GM19328 (cell line): Measurements from ENCODE around the gene GTF3C2.
A peak's percentile ranks its signal among the peaks of the same experiment; 100 is the strongest.
"Not testable (repeated sequence)": the region's sequence is repeated elsewhere in the genome, so short reads cannot be mapped to it uniquely, and the experiment has no call there.

Experiments
- ATAC-seq: cut with Tn5 transposase; IDR thresholded peaks from one replicate; pipeline ENCODE4 v1.9.1; 2021; ENCODE audit warnings: mild to moderate bottlenecking, moderate library complexity; ENCODE audit not compliant: unreplicated experiment

The GTF3C2 gene

GRCh38 chr2:27323596-27324285 is 32.8 kb downstream of the GTF3C2 start:
- no peak for ATAC-seq

DNA sequence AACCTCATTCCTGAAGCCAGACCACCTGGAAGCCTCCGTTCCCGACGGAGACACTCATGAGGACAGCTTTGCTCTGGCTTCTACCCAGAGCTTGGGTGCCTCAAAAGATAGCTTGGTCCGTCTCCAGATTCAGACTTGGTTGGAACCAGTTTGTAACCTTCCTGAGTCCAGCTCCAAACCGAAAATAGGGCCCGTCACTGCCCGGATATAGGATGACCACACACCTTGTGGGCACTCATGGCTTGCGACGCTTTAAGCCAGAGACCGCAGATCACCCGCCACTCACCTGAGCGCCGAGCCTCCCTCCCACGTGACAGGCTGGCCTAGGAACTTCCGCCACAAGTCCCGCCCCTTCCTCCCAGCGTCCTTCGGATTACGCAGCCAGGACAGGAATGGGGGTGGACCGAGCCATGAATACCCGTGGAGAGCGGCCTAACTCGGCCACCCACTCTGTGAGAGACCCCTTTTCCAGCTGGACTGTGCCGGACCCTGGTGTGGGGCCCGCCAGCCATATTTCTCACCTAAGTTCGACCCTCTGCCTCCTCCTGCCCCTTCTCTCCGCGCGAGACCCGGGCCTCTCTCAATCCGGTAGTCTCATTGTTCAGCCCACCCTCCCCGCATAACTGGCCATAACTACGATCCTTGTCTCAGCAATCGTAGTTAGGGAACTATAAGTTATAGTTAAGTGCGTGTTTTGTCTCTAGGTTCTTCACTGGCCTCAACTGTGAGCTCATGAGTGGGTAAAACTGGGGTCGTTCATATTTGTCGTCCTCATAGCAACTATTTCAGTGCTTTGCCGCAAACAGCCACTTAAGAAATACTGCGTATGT is 33.6 kb downstream of the GTF3C2 start, which contains the start of gene MPV17:
MPV17 (minus strand) TSS at position 332 of the 830 bp plus-strand sequence. CDS start 580 bp downstream, outside the sequence.
- ATAC-seq: peak; percentile 79

GRCh38 chr2:27322301-27322765 is 34.2 kb downstream of the GTF3C2 start:
- no peak for ATAC-seq

DNA sequence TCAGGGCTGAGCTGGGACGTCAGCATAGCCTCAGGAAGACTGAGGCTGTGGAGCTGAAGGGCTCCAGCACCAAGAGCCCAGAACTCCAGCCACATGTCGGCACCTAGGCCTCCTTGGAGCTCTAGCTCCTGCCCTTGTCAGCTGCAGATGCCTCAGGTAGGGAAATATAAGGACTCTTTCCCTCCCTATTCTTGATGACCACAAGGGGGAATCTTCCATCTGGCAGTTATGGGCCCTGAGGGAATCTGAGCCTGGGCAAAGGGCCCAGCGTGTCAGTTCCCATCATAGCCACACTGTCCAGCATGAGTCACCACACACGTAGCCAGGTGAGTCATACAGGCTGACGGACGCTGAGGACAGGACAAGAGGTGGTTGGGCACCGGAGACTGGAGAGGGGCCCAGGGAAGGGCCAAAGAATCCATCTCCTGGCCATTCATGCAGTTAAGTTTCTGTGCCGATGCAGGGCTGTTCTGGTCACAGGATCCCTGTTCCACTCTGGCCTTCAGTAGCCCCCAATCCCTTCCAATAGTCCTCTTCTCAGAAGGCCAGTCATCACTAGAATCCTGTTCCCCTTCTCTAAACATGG is 35.5 kb downstream of the GTF3C2 start:
- ATAC-seq: no peak

- not testable (repeated sequence) for ATAC-seq
These were observed 36.7 kb downstream of the GTF3C2 start for GRCh38 chr2:27319839-27320238.

DNA sequence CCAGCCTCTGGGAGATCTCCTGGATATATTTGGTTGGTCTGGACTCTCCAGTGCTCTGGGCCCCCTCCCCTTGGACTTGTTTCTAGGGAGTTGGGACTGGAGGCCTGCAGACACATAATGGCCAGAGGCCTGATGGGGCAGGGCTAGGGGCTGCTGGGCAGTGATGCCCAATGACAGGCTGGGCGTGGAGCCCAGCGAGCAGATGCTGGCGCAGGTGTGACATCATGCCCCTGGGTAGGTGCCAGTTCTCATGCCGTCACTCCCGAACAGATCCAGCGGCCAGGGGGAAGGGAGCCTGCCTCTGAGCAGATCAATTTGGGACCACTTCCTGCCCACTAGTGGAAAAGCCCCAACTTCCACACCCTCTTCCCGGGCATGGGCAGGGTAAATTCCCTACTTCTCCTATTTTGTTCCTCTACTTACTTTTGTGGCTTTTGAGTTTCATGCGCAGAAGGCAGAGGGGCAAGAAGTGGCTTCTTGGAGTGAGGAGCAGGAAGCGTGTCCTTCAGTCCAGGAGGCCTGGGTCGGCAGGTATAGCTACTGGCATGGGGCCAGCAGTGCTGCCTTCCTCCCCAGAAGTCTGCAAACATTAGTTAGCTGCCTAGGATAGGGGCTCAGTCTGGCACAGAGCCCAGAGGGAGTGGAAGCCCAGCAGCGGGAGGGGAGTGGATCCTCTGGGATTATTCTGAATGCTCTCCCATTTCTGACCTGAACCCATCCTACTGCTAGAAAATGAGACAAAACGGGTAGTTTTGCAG is 39.7 kb downstream of the GTF3C2 start:
- ATAC-seq: no peak

DNA sequence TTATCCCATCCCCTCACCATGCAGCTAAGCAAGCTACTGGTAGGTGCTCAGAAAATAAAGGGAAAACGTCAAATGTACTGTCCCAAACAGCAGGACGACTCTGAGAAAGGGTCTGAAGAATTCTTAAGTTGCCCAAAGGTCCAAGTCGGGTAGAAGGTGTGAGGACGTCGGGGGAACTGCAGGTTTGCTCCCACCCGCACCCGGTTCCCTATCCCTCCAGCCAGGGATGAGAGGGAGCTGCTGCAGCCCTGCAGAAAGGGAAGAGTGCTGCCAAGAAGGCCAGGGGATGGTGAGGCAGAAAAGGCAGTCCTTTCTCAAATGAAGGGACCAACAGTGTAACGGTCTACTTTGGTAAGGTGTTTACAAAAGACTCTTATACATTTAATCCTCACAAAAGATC is 41.4 kb downstream of the GTF3C2 start:
- no peak for ATAC-seq

DNA sequence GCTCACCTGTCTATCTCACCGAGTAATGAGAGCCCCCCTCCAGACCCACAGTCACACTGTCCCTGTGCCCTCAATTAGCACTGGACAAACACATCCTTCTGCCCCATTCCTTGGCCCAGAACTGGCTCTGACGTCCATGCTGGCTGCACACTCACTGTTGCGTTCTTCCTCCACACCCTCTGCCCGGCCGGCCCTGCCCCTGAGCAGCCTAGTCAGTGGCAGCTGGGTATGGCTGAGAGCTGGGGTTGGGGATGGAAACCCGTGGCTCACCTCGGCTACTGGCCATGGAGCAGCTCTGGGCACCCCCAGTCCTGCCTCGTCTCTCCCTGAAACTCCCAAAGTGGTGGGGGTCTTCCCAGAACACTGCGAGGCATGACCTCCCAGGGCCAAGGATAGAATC is 41.9 kb downstream of the GTF3C2 start:
- ATAC-seq: no peak

DNA sequence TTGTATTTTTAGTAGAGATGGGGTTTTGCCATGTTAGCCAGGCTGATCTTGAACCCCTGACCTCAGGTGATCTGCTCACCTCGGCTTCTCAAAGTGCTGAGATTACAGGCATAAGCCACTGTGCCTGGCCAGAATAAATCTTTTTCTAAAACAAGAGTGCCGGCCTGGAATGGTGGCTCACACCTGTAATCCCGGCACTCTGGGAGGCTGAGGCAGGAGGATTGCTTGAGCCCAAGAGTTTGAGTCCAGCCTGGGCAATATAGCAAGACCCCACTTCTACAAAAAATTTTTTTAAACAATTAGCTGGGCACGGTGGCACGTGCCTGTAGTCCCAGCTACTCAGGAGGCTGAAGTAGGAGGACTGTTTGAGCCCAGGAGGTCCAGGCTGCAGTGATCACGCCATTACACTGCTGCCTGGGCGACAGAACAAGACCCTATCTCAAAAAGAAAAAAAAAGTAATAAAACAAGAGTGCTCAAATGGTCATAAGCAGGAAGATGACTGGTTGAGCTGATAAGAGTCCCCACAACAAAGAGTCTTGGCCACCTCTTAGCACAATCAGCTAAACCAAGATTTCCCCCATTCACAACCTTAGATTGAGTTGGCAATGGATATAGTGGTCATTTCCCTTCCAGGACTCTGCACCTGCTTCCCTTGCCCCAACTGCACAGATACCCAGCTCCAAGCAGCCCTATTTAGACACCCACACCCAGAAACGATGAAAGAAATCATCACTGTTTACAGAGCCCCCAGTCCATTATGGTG is 42.5 kb downstream of the GTF3C2 start:
- no peak for ATAC-seq

GRCh38 chr2:27312152-27312551 is 44.4 kb downstream of the GTF3C2 start:
- no peak for ATAC-seq

- no peak for ATAC-seq
These were observed 46.9 kb downstream of the GTF3C2 start for GRCh38 chr2:27309651-27310050.

DNA sequence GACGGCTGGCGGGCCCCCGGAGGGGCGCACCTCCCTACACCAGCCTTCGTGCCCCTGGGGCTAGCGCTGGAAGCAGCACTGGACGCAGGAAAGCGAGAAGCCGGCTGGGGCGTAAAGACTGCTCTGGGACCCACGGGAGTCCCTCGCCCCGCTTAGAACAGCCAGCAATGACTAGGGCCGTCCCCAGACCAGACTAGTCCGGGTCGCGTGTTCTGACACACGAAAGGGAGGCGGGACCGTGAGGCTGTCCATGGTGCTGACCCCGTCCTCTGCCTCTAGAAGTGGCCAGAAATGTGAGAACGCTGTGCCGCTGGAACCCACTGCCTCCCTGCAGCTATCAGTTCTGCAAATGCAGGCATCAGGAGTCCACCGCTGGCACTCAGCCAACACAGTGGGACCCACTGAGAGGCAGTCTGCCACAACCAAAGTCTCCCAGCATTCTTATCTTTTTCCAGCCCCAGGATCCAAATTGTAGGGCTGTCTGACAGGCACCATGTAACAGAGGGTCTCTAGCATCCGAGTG is 48.1 kb downstream of the GTF3C2 start, which contains the start of gene UCN:
UCN (minus strand) TSS at position 87 of the 523 bp plus-strand sequence. CDS start 550 bp downstream, outside the sequence.
- ATAC-seq: no peak

DNA sequence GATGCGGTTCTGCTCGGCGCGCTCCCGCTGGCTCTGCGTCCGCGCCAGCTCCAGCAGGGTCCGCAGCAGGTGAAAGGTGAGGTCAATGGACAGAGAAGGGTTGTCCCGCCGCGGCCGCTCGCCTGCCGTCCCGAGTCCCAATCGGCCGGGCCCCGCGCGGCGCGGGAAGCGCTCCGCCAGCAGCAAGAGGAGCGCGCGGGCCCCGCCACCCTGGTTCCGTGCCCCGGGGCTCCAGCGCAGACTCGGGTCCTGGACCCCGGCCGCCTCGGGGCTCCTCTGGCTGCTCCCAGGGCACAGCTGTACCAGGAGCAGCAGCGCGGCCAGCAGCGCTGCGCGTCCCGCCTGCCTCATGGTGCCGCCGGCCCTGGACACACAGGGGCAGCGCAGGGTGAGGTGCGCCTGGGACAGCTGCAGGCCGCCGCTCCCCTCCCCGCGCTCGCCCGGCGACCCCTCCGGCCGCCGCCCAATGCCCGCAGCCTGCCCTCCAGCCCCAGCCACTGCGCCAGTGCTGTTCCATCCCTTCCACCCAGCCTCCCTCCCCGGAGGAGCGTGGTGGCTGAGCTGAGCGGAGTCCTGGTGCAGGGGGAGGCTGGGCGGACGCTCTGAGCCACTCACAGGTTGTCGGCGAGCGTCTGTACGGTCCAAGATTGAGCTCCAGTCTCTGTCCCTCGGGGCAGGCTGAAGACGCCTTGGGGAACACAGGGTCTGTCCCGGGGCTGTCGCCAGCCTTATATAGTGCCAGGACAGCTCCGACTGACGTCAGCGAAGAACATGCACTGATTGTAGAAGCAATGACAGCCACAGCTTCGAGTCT is 48.8 kb downstream of the GTF3C2 start:
- ATAC-seq: no peak

DNA sequence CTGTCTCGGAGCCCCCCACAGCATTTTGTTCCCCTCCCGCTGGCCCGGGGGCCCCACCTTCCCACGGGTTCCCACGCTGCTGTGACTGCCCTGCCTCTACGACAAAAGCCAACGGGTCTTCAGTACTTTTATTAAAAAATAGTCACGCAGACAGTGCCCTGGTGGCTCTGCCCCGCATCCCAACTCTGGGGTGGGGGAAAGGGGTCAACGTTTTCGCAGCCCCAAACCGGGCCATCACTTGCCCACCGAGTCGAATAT is 49.3 kb downstream of the GTF3C2 start:
- no peak for ATAC-seq

DNA sequence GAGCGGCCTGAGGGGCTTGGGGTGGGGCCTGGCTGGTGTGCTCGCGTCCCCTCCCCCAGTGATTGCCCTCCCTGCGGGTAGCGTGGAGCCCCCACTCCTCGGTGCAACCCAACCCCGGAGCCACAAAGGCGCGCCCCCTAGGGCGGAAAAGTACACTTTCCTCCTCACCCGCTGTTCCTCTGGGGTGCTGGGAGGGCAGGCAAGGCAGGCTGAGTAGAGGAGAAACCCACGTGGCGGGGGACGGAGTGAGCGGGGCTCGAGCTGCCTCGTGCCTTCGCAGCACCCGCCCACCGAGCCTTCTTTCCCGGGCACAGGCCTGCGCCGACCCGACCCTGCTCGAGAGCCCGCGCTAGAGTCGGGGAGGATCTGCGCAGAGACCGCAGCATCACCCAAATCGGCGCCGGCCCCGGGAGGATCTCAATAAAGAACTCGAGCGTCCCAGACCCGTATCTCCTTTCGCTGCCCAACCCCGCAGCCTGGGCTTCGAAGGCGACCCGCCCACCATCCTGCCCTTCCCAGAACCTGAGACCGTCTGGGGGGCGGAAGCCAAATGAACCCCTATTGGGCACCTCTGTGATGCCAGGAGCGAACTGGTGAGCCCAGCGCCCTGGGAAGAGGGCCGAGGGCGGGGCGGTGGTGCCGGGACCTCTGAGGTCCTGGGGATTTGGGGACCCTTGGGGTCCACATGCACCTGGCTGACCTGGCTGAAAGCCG is 49.8 kb downstream of the GTF3C2 start:
- ATAC-seq: no peak

- ATAC-seq: no peak
These were observed 50.4 kb downstream of the GTF3C2 start for GRCh38 chr2:27306136-27306535.

- ATAC-seq: no peak
These were observed 51.0 kb downstream of the GTF3C2 start for GRCh38 chr2:27305516-27305915.

DNA sequence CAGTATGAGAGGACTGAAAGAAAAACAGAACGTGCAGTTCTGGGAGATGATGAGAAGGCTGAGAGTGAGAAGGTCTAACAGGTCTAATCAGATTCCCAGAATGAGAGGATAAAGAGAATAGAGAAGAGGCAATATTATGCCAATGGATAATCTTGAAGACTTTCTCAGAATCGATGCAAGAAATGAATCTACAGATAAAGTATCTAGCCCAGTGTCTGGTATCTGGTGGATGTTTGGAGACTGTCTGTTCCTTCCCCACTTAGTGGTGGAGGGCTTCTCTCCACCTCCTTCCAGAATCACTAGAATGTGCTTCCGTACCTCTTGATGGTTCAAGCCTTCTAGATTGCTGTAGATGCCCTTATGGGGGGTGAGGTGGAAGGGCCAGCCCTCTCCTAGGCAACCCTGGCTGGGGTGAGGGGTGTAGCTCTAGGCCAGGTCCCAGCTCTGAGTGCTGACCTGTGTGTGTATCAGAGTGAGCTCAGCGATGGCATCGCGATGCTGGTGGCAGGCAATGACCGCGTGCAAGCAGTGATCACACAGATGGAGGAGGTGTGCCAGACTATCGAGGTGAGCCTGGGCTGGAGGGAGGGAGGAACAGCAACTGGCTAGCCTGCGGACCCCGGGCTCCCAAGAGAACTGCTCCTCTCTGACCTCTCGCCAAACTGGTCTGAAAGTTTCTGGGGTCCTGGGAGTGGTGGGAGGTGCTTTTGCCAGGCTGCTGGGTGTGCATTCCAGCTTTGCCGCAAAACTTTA is 51.9 kb downstream of the GTF3C2 start:
- ATAC-seq: no peak
